ENCODE measurements around the gene APPBP2.
"Not testable (repeated sequence)": the region's sequence is repeated elsewhere in the genome, so short reads cannot be mapped to it uniquely, and the experiment has no call there.

APPBP2 gene

GRCh38 chr17:60534613-60535157, 8.6 kb upstream of the APPBP2 start:
- DNase-seq (ENCODE audit: low read depth, low spot score) = no peak

GRCh38 chr17:60534010-60534555, 8.0 kb upstream of the APPBP2 start:
- DNase-seq (ENCODE audit: low read depth, low spot score) = no peak

DNA sequence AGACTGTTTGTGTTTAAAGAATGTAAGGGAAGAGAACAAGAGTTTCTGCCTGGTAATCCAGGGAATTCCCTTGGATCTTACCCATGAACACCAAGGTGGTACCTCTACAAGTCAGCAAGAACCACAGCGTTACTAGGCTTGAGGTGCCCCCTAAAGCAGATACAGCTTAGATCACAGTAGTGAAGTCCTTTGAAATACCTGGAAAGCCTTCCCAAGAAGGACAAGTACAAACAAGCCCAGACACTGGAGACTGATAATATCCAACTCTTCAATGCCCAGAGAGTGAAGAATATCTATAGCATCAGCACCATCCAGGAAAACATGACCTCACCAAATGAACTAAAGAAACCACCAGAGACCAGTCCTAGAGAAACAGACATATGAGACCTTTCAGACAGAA, 3.8 kb upstream of the APPBP2 start:
- no peak for DNase-seq (ENCODE audit: low read depth, low spot score)

DNA sequence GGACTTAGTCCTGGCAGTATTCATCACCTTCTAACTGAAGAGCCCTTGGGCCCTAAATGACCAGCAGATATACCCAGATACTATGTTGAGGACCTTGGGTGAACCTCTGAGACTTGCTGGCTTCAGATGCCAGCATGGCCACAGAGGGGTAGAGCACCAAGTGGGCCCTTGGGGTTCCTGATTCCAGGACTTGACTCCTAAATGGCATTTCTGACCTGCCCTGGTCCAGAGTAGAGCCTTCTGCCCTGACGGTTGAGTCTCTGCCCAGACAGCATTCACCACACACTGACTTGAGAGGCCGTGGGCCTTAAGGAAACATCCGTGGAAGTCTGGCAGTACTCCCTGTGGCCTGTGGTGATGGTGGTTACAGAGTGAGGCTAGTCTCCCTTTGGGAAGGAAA, 2.8 kb upstream of the APPBP2 start:
- DNase-seq (ENCODE audit: low read depth, low spot score) = no peak

DNA sequence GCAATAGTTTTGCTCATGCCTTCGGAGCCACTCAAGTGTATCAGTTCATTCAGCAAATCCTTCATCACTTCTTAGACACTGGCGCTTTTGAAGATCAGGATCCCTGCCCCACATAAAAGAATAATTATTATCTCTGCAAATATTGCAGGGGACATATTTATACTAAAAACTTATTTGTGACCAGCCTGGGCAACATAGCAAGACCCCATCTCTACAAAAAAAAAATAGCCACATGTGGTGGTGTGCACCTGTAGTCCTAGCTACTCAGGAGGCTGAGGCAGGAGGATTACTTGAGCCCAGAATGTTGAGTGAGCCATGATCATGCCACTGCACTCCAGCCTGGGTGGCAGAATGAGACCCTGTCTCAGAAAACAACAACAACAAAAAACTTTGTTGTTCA, 1.7 kb upstream of the APPBP2 start:
- DNase-seq (ENCODE audit: low read depth, low spot score) = no peak

DNA sequence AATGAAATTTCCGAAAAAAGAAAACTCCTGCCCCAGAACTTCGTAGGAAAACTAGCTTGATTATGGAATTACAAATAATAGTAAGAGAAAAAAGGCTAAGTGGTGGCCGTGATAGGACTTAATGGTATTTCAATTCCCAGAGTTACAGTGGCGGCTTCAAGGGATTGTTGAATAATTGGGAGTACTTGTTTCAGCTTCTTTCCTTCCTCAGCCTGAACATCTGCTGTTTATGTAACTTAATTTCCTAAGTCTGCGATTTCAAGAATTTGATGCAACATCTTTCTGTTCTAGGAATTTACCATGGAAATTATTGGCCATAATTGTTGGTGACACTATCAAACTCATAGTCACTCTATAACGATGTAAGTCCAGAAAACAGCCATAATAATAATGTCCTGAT, 684 bp upstream of the APPBP2 start:
- no peak for DNase-seq (ENCODE audit: low read depth, low spot score)

- DNase-seq (ENCODE audit: low read depth, low spot score) = no peak
Measured at GRCh38 chr17:60525328-60525684, 736 bp downstream of the APPBP2 start.

DNA sequence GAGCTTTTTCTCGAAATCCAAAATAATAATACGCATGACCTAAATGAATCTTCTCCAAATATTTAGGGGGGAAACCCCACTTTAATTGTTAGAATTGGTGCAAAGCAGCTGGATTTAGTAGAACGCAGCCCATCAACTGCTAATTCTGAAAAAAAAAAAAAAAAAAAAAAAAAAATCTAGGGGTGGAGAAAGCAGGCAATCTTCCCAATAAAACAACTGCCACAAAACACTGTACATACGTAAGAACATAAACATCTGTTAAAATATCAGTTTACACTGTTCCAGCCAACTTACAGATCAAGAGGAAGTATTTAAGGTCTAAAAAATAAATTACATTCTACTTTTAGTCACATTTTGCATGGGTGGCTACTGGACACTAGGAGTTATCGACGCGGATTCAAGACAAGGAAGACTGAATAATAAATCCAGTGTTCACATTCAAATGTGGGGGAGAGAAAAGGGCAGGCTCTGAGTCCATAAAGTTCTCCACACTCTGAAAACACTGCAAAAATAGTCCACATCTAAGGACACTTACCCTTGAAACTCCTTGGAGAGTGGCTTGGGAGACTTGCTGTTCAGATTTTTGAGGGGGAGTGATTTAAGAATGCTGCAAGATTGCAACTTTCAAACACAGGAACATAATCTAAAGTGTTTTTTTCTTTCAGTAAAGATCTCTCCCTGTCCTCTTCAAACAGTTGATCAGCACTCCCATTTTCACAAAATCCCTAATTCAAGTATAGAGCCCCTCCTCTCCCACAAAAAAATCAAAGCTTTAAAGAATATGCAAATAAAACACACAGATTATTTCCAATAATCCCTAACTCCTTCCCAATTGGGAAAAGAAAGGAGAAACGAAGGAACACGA, 1.3 kb downstream of the APPBP2 start:
- DNase-seq (ENCODE audit: low read depth, low spot score) = no peak

DNA sequence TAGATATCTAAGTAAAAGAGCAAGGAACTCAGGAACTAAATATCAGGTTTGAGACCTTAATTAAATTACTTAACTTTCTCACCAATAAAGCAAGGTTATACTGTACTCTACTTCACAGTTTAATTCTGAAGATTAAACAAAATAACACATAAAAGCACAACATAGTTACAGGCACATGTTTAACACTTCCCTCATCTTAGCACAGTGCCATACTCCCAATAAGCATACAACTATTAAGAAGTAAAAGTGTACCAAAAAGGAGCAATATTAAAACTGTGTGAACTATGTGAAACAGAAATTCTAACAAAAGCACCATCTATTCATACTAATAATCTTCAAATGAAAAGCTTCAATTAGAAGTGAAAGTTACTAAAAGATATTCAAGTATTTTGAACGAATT, 2.2 kb downstream of the APPBP2 start:
- DNase-seq (ENCODE audit: low read depth, low spot score) = no peak

DNA sequence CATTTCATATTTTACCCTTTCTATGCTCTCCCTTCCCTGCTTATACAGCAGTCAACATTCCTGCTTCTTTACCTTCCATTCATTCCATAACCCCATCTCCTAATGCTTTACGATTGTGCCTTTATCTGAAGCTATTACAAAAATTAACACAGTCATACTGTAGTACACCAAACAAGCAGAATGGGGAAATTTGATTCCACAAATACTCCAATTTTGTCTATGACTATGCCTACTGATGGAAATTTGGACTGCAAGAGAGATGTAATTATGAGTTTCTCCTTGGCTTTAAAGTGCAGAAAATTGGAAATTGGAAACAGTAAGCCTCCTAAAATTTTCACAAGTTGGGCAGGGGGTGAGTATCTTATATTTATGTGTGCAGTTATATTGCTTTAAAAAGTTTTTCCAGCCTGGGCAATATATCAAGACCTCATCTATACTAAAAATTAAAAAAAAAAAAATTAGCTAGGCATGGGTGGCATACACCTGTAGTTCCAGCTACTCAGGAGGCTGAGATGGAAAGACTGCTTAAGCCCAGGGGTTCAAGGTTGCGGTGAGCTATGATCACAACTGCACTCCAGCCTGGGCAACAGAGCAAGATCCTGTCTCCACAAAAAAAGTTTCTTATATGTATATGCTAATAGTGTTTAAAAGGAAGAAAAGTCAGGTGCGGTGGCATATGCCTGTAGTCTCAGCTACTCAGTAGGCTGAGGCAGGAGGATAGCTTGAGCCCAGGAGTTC, 3.0 kb downstream of the APPBP2 start:
- DNase-seq (ENCODE audit: low read depth, low spot score) = no peak

DNA sequence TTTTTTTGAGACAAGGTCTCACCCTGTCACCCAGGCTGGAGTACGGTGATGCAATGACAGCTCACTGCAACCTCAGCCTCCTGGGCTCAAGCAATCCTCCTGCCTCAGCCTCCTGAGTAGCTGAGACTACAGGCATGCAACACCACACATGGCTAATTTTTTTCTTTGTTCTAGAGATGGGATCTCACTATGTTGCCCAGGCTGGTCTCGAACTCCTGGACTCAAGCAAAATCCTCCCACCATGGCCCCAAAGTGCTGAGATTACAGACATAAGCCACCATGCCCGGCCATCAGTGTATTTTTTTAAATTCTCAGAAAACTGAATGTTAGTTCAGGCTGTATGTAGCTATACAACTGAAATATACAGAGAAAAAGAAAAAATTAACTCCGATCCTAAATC, 6.2 kb downstream of the APPBP2 start:
- no peak for DNase-seq (ENCODE audit: low read depth, low spot score)

- not testable (repeated sequence) for DNase-seq (ENCODE audit: low read depth, low spot score)
Measured at GRCh38 chr17:60515683-60516082, 10.4 kb downstream of the APPBP2 start.

- not testable (repeated sequence) for DNase-seq (ENCODE audit: low read depth, low spot score)
Measured at GRCh38 chr17:60515199-60515598, 10.8 kb downstream of the APPBP2 start.

GRCh38 chr17:60514500-60514899, 11.5 kb downstream of the APPBP2 start:
- no peak for DNase-seq (ENCODE audit: low read depth, low spot score)

- no peak for DNase-seq (ENCODE audit: low read depth, low spot score)
Measured at GRCh38 chr17:60514053-60514452, 12.0 kb downstream of the APPBP2 start.

- no peak for DNase-seq (ENCODE audit: low read depth, low spot score)
Measured at GRCh38 chr17:60513014-60513413, 13.0 kb downstream of the APPBP2 start.

GRCh38 chr17:60510723-60511122, 15.3 kb downstream of the APPBP2 start:
- DNase-seq (ENCODE audit: low read depth, low spot score) = no peak

DNA sequence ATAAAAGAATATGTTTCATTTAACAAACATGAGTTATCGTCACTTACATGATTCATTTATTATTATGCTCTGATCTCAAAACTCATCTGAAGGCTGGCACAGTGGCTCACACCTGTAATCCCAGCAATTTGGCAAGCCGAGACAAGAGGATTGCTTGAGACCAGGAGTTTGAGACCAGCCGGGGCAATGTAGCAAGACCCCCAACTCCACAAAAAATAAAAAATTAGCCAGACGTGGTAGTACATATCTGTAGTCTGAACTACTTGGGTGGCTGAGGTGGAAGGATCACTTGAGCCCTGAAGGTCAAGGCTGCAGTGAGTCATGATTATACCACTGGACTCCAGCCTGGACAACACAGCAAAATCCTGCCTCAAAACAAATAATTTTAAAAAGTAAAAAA, 16.0 kb downstream of the APPBP2 start:
- DNase-seq (ENCODE audit: low read depth, low spot score) = no peak

DNA sequence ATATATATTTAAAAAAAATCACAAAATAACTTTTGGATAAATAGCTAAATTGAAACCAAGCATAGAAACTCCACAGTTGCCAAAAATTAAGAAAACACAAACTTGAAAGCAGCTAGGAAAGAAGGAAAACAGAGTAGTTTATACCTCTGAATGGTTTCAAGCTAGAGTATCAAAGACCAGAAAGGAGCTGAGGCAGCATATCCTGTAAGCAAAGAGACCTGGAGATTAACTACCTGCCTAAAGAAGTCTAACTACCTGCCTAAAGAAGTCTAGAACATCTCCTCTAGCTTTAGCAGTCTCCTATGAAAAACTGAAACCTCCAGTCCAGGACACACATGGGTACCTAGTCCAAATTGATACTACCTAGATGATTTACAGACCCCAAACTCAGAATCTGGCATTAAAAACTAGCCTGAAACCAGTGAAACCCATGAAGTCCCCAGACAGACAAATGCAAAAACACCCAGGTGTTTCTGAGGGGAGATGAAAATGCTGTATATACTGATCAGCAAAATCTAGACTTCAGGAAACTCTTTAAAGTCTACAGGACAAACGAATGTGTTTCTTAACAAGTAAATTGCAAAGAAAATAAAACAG, 17.6 kb downstream of the APPBP2 start:
- DNase-seq (ENCODE audit: low read depth, low spot score) = no peak

GRCh38 chr17:60506312-60506711, 19.7 kb downstream of the APPBP2 start:
- peak; percentile 59 for DNase-seq (ENCODE audit: low read depth, low spot score)

DNA sequence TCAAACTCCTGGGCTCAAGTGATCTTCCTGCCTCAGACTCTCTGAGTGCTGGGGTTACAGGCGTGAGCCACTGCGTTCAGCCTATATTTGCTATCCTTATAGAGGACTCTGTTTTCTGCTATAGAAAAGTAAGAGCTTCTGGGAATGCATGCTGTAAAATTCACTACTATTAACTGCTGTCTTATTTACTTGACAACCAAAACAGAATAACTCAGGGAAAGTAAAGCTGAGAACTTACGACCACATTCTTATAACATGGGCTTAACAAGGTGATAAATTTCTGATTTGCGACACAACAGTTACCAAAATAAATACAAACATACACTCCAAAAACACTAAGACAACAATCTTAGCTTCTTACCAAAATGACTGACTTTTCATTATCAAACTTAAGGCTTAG, 23.9 kb downstream of the APPBP2 start:
- DNase-seq (ENCODE audit: low read depth, low spot score) = no peak

GRCh38 chr17:60501589-60501988, 24.5 kb downstream of the APPBP2 start:
- DNase-seq (ENCODE audit: low read depth, low spot score) = no peak
